ENCODE results near the gene PARD3B. TPM values are rescaled to one million over a fixed set of nuclear protein-coding genes. Genes with fewer than 3 reads are reported as not detected.
A peak's percentile ranks its signal among the peaks of the same experiment; 100 is the strongest.

The PARD3B gene
- total RNA-seq: 0.10 TPM
- under 1 TPM in 3 of 4 donors, not detected in 1; 0.03 to 0.68 (median 0.07) TPM for polyA plus RNA-seq

GRCh38 chr2:204544961-204545860 lies at the start of gene PARD3B:
Gene PARD3B, plus strand, starts transcription at chr2:204545475. Its CDS starts 525 bp downstream, at chr2:204546000.
- Histone ChIP-seq H3K4me1 (ENCODE audit: control insufficient read depth, insufficient read depth, low read length, poor library complexity, severe bottlenecking) (peaks cover 7% of the 10 kb centered on the region), H3K4me3 (ENCODE audit: low read depth, low read length) (peak within 1 kb of the TSS; percentile 37), H3K36me3 (ENCODE audit: control insufficient read depth, insufficient read depth, low read length) (no peaks in the 10 kb centered on the region), H3K27ac (ENCODE audit: insufficient read depth, low read length, poor library complexity, severe bottlenecking) (no peak within 1 kb of the TSS), H3K27me3 (ENCODE audit: control insufficient read depth, insufficient read depth, low read length) (peaks cover 37% of the 10 kb centered on the region), H3K9me3 (ENCODE audit: control insufficient read depth in 2 of 2, low read length in 2 of 2) (no peaks in the 10 kb centered on the region)
- ATAC-seq (ENCODE audit: low read depth in 2 of 2) (peak; percentile 28 to 59), DNase-seq (peak in 2 of 3 donors; percentile 9 to 37)
- H3K27ac Mint-ChIP-seq: no peak within 1 kb of the TSS
- peaks cover 0 to 2% (median 0%) of the 10 kb centered on the region in 7 donors for H3K9me3 Mint-ChIP-seq
- H3K36me3 Mint-ChIP-seq: no peaks in the 10 kb centered on the region
- peaks cover 0 to 20% (median 8%) of the 10 kb centered on the region in 4 donors for H3K4me1 Mint-ChIP-seq
- H3K27me3 Mint-ChIP-seq: peaks cover 50% of the 10 kb centered on the region
- H3K4me3 Mint-ChIP-seq: peak within 1 kb of the TSS; percentile 76 to 89 (median 84)

DNA sequence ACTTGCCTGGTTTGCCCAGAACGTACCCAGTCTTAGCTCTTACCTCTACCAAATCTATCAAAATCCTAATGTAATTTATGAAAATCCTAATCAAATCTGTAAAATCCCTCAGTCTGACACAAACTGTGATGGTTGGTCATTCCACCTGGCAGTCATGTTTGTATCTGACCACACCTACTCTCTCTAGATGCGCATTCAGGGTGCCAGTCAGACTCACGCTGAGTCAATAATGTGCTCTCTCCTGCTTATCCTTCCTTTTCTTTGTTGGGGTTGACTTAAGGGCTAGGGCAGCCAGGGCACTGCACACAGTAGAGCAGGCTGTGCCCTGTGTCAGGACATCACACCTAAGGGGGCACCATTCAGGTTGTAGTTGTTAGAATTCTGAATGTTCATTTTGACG lies 48.5 kb upstream of the PARD3B start:
- no peak overlapping the region for H3K27ac Mint-ChIP-seq

DNA sequence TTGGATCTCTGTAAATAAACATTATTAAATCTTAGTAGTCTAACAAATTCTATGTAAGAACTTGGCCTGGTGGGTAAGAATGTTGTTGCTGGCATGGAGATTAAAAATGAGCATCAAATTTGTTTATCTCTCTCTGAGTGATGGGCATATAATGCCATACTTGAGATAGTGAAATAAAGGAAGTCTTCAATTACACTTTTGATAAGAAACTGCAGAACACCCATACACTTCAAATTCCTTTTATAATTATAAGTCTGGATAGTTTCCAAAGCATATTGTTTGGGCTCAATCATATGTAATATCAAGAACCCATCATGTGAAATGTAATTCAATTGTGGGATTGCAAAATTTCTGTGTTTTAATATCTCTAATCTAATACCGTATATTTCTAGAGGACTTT lies 47.4 kb upstream of the PARD3B start:
- Mint-ChIP-seq H3K4me3 (no peak overlapping the region), H3K36me3 (no peaks in the 10 kb centered on the region), H3K9me3 (peaks cover 0 to 2% (median 0%) of the 10 kb centered on the region in 7 donors), H3K27me3 (no peaks in the 10 kb centered on the region), H3K27ac (no peak overlapping the region), H3K4me1 (no peaks in the 10 kb centered on the region)
- Histone ChIP-seq H3K27me3 (ENCODE audit: control insufficient read depth, insufficient read depth, low read length) (no peaks in the 10 kb centered on the region), H3K4me3 (ENCODE audit: low read depth, low read length) (no peak overlapping the region), H3K27ac (ENCODE audit: insufficient read depth, low read length, poor library complexity, severe bottlenecking) (no peak overlapping the region), H3K36me3 (ENCODE audit: control insufficient read depth, insufficient read depth, low read length) (no peaks in the 10 kb centered on the region), H3K4me1 (ENCODE audit: control insufficient read depth, insufficient read depth, low read length, poor library complexity, severe bottlenecking) (no peaks in the 10 kb centered on the region), H3K9me3 (ENCODE audit: control insufficient read depth in 2 of 2, low read length in 2 of 2) (no peaks in the 10 kb centered on the region)
- DNase-seq (no peak), ATAC-seq (ENCODE audit: low read depth in 2 of 2) (no peak)

More for the DNA sequence above, 48.5 kb upstream of the PARD3B start:
- no peak overlapping the region for H3K27ac ChIP-seq (ENCODE audit: insufficient read depth, low read length, poor library complexity, severe bottlenecking)
- no peaks in the 10 kb centered on the region for H3K9me3 ChIP-seq (ENCODE audit: control insufficient read depth in 2 of 2, low read length in 2 of 2)
- DNase-seq (no peak), ATAC-seq (ENCODE audit: low read depth in 2 of 2) (no peak)
- Mint-ChIP-seq H3K4me1 (no peaks in the 10 kb centered on the region), H3K9me3 (peaks cover 0 to 2% (median 0%) of the 10 kb centered on the region in 7 donors), H3K4me3 (no peak overlapping the region), H3K27me3 (no peaks in the 10 kb centered on the region), H3K36me3 (no peaks in the 10 kb centered on the region)
- no peaks in the 10 kb centered on the region for H3K4me1 ChIP-seq (ENCODE audit: control insufficient read depth, insufficient read depth, low read length, poor library complexity, severe bottlenecking)
- no peaks in the 10 kb centered on the region for H3K27me3 ChIP-seq (ENCODE audit: control insufficient read depth, insufficient read depth, low read length)
- no peaks in the 10 kb centered on the region for H3K36me3 ChIP-seq (ENCODE audit: control insufficient read depth, insufficient read depth, low read length)
- no peak overlapping the region for H3K4me3 ChIP-seq (ENCODE audit: low read depth, low read length)

DNA sequence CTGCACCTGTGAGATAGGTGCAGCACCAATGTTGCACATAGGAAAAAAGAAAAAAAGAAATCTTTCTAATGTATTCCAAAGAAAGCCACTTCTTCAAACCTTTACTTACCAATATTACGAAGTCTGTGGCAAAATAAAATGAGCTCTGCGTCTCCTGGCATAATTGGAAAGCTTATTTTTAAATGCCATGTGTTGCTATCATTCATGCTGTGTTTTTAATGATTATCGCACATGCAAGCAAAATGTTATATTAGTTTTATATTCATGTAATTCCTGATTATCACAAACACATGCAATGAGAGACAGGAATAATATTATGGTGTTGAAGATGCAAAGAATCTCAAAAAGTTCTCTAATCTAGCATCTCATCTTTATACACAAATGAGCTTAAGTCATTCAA lies 47.0 kb upstream of the PARD3B start:
- no peak overlapping the region for H3K27ac Mint-ChIP-seq

DNA sequence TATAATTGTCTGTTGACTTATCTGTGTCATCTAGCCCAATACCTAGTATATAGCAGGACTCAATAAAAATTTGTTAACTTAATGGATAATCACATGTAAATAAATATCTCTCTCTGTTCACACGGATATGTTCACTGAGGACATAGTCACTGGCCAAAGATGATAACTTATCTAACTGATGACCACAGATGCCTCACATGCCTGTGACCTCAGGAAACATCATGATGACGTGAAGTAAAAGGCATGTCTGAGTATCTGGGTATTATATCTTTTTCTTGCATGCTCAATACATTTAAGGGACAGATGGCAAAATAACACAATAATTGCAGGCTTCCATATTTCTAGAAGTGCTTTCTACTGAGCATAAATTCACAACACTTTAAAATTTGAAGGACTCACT lies 41.4 kb upstream of the PARD3B start:
- ATAC-seq (ENCODE audit: low read depth in 2 of 2): no peak
- Mint-ChIP-seq H3K27ac (no peak overlapping the region), H3K36me3 (no peaks in the 10 kb centered on the region), H3K9me3 (peaks cover 0 to 2% (median 0%) of the 10 kb centered on the region in 7 donors), H3K4me1 (no peaks in the 10 kb centered on the region), H3K4me3 (no peak overlapping the region), H3K27me3 (no peaks in the 10 kb centered on the region)
- H3K36me3 ChIP-seq (ENCODE audit: control insufficient read depth, insufficient read depth, low read length): no peaks in the 10 kb centered on the region
- H3K9me3 ChIP-seq (ENCODE audit: control insufficient read depth in 2 of 2, low read length in 2 of 2): no peaks in the 10 kb centered on the region
- no peaks in the 10 kb centered on the region for H3K27me3 ChIP-seq (ENCODE audit: control insufficient read depth, insufficient read depth, low read length)
- no peak overlapping the region for H3K27ac ChIP-seq (ENCODE audit: insufficient read depth, low read length, poor library complexity, severe bottlenecking)
- H3K4me3 ChIP-seq (ENCODE audit: low read depth, low read length): no peak overlapping the region
- no peak for DNase-seq
- no peaks in the 10 kb centered on the region for H3K4me1 ChIP-seq (ENCODE audit: control insufficient read depth, insufficient read depth, low read length, poor library complexity, severe bottlenecking)

More for the DNA sequence above, 47.0 kb upstream of the PARD3B start:
- H3K4me3 Mint-ChIP-seq: no peak overlapping the region
- no peak for ATAC-seq (ENCODE audit: low read depth in 2 of 2)
- Histone ChIP-seq H3K27me3 (ENCODE audit: control insufficient read depth, insufficient read depth, low read length) (no peaks in the 10 kb centered on the region), H3K4me3 (ENCODE audit: low read depth, low read length) (no peak overlapping the region), H3K4me1 (ENCODE audit: control insufficient read depth, insufficient read depth, low read length, poor library complexity, severe bottlenecking) (no peaks in the 10 kb centered on the region), H3K36me3 (ENCODE audit: control insufficient read depth, insufficient read depth, low read length) (no peaks in the 10 kb centered on the region), H3K27ac (ENCODE audit: insufficient read depth, low read length, poor library complexity, severe bottlenecking) (no peak overlapping the region), H3K9me3 (ENCODE audit: control insufficient read depth in 2 of 2, low read length in 2 of 2) (no peaks in the 10 kb centered on the region)
- no peaks in the 10 kb centered on the region for H3K27me3 Mint-ChIP-seq
- no peaks in the 10 kb centered on the region for H3K4me1 Mint-ChIP-seq
- peaks cover 0 to 2% (median 0%) of the 10 kb centered on the region in 7 donors for H3K9me3 Mint-ChIP-seq
- no peaks in the 10 kb centered on the region for H3K36me3 Mint-ChIP-seq
- no peak for DNase-seq

GRCh38 chr2:204504594-204504993 lies 40.7 kb upstream of the PARD3B start:
- H3K27ac Mint-ChIP-seq: no peak overlapping the region
- Histone ChIP-seq H3K36me3 (ENCODE audit: control insufficient read depth, insufficient read depth, low read length) (no peaks in the 10 kb centered on the region), H3K9me3 (ENCODE audit: control insufficient read depth in 2 of 2, low read length in 2 of 2) (no peaks in the 10 kb centered on the region), H3K4me1 (ENCODE audit: control insufficient read depth, insufficient read depth, low read length, poor library complexity, severe bottlenecking) (no peaks in the 10 kb centered on the region), H3K27me3 (ENCODE audit: control insufficient read depth, insufficient read depth, low read length) (no peaks in the 10 kb centered on the region), H3K27ac (ENCODE audit: insufficient read depth, low read length, poor library complexity, severe bottlenecking) (no peak overlapping the region), H3K4me3 (ENCODE audit: low read depth, low read length) (no peak overlapping the region)
- no peaks in the 10 kb centered on the region for H3K36me3 Mint-ChIP-seq
- H3K9me3 Mint-ChIP-seq: peaks cover 0 to 2% (median 0%) of the 10 kb centered on the region in 7 donors
- no peak overlapping the region for H3K4me3 Mint-ChIP-seq
- H3K27me3 Mint-ChIP-seq: no peaks in the 10 kb centered on the region
- DNase-seq (no peak), ATAC-seq (ENCODE audit: low read depth in 2 of 2) (no peak)
- H3K4me1 Mint-ChIP-seq: no peaks in the 10 kb centered on the region

- Mint-ChIP-seq H3K27ac (no peak overlapping the region), H3K4me3 (no peak overlapping the region), H3K27me3 (no peaks in the 10 kb centered on the region), H3K9me3 (peaks cover 0 to 2% (median 0%) of the 10 kb centered on the region in 7 donors), H3K4me1 (no peaks in the 10 kb centered on the region), H3K36me3 (no peaks in the 10 kb centered on the region)
- no peaks in the 10 kb centered on the region for H3K27me3 ChIP-seq (ENCODE audit: control insufficient read depth, insufficient read depth, low read length)
- H3K9me3 ChIP-seq (ENCODE audit: control insufficient read depth in 2 of 2, low read length in 2 of 2): no peaks in the 10 kb centered on the region
- ATAC-seq (ENCODE audit: low read depth in 2 of 2) (no peak), DNase-seq (no peak)
- H3K4me1 ChIP-seq (ENCODE audit: control insufficient read depth, insufficient read depth, low read length, poor library complexity, severe bottlenecking): no peaks in the 10 kb centered on the region
- H3K36me3 ChIP-seq (ENCODE audit: control insufficient read depth, insufficient read depth, low read length): no peaks in the 10 kb centered on the region
- no peak overlapping the region for H3K27ac ChIP-seq (ENCODE audit: insufficient read depth, low read length, poor library complexity, severe bottlenecking)
- H3K4me3 ChIP-seq (ENCODE audit: low read depth, low read length): no peak overlapping the region
Measured at GRCh38 chr2:204505488-204505887, 39.8 kb upstream of the PARD3B start.

- Histone ChIP-seq H3K9me3 (ENCODE audit: control insufficient read depth in 2 of 2, low read length in 2 of 2) (no peaks in the 10 kb centered on the region), H3K4me1 (ENCODE audit: control insufficient read depth, insufficient read depth, low read length, poor library complexity, severe bottlenecking) (no peaks in the 10 kb centered on the region), H3K27ac (ENCODE audit: insufficient read depth, low read length, poor library complexity, severe bottlenecking) (no peak overlapping the region), H3K36me3 (ENCODE audit: control insufficient read depth, insufficient read depth, low read length) (no peaks in the 10 kb centered on the region), H3K27me3 (ENCODE audit: control insufficient read depth, insufficient read depth, low read length) (no peaks in the 10 kb centered on the region), H3K4me3 (ENCODE audit: low read depth, low read length) (no peak overlapping the region)
- Mint-ChIP-seq H3K4me3 (no peak overlapping the region), H3K4me1 (no peaks in the 10 kb centered on the region), H3K27me3 (no peaks in the 10 kb centered on the region), H3K36me3 (no peaks in the 10 kb centered on the region), H3K9me3 (no peaks in the 10 kb centered on the region), H3K27ac (no peak overlapping the region)
- no peak for ATAC-seq (ENCODE audit: low read depth in 2 of 2)
- no peak for DNase-seq
Measured at GRCh38 chr2:204505946-204506345, 39.3 kb upstream of the PARD3B start.

Measured in CD4-positive, CD25-positive, alpha-beta regulatory T cell (primary cell).